CD4-positive, alpha-beta T cell treated with Interleukin-15 for 4 hours (primary cell): ENCODE measurements around the gene ISOC2.
A peak's percentile ranks its signal among the peaks of the same experiment; 100 is the strongest.

Source experiments
- DNase-seq: peaks from one replicate; pipeline ENCODE4 v3.0.0-alpha.2; 2020; ENCODE audit warnings: low spot score

ISOC2 gene

DNA sequence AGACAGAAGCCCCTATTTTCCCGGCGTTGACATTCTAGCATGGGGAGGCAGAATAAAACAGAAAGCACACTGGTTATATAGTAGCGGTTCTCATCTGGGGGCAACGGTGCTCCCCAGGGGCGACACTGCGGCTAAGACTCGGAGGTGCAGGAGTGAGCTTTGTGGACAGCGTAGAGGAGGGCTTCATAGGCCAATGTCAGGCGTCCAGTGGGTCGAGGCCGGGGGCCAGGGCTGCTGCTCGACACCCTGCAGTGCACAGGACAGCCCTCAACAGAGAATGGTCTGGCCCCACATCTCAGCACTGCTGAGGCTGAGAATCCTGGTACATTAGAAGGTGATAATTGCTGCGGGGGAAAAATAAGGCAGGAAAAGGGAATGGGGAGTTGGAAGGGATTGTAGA is 16.5 kb upstream of the ISOC2 start:
- no peak for DNase-seq

DNA sequence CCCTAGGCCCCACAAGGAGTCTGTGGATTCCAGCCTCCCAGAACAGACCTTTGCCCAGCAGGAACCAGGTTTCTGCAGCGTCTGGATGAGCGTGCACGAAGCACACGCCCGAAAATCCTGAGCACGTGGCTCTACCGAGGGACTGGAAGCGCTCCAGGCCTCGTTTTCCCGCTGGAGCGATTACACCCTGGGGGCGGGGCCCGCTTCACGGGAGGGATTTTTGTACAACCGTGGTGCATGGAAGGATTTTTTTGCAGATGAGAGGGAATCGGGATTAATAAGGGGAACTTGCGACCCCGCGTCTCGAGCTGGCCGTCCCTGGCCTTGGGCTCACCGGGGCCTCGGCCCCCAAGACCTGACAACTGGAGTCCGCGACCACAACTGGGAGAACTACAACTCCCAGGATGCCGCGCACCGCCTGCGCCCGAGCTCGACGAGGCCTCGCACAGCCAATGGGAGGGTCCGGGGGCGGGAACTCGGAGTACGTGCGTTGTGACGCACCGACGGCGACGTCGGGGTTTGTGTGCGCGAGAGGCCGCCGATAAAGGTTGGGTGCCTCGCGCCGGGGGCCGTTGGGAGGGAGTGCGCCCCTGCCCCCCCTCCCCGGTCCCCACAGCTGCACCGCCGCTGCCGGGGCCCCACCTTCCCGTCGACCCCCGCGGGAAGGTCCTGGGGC is 14.8 kb upstream of the ISOC2 start, which contains the start of gene ZNF628:
TSS of gene ZNF628 (plus strand) at position 518 of the 676 bp plus-strand sequence. CDS start 3,294 bp downstream, outside the sequence.
- peak; percentile 98 for DNase-seq

DNA sequence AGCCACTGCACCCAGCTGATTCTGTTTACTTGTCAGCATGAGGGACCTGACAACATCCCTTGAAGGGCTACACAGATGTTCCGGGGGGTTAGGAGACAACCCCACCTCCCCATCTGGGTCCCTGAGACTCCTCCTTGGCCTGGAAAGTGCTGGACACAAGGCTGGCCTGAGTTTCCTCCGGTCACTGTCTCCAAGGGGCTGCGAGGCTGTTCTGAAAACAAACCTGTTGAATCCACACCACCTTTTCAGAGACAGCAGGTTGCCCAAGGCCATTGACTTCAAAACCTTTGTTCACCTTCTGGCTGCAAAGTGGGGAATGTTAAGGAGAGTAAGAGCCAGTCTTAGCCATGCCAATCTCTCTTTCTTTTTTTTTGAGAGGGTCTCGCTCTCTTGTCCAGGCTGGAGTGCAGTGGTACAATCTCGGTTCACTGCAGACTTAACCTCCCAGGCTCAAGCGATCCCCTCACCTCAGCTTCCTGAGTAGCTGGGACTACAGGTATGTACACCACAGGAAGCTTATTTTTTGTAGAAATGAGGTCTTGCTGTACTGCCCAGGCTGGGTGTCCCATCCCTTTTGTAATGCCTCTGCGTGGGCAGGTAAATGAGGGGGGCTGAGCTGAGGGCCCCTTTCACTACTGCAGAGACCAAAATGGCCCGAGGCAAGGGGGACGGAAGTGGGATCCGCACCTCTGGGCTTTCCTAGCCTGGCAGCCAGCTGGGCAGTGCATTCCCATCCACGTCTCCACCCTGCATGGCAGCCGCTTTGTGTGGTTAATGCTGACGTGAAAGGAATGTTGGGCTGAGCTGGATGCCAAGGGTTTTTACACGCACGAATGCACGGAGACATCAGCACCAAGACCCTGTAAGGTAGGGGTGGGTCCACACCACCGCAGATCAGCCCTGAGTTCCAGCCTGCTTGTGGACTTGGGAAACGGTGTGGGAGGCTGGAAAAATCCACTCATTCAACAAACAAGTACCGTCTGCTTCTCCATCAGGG is 13.1 kb upstream of the ISOC2 start:
- DNase-seq, result no peak

DNA sequence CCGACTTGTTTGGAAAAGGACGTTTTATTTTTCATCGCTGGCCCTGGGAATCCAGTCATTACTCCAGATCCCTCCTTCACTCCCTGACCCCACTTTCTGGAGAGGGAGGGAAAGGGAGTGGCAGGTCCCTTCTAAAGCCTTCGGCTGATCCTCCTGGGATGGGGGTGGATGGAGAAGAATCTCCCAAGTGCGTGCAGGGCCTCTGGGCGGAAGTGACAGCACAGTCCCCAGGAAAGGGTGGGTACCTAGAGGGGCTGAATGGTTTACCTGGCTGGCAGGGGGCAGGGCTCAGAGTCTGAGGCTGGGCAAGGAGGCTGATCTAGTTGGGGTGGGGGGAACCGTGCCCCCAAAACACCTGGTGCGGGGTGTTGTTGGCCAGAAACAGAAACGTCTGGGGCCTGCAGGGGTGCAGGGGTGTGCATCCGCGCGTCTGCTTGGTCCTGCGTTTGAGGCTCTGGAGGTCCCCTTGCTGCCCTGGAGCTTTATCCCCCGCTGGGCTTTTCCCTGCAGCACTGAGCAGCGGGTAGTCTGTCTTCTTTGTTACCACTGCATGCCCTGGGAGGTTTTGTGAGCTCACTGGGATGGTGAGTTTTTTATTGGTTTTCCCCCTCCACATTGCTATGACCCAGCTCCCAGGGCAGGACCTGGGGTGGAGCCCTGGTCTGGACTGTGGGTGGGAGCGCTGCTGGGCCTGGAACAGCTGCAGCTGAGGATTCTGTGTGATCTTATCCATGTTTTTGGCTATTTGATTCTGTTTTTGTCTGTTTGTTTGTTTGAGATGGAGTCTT is 12.0 kb upstream of the ISOC2 start:
- DNase-seq, result no peak

DNA sequence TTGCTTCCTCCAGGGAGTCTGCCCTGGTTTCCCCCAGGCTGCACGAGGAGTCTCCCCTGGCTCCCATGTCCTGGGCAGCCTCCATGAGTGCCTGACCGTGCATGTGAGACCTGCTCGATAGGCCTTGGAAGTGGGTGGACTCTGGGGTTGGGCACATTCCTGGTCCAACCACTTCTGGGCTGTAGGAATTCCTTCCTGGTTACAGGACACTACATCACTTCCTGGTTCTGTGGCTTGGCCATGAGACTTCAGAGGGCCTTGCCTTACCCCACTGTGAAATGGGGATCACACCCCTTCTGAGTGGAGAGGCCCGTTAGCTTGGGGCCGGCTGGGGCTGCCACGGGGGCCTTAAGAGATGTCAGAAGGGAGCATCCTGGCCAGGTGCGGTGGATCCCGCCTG is 11.0 kb upstream of the ISOC2 start:
- no peak for DNase-seq

DNA sequence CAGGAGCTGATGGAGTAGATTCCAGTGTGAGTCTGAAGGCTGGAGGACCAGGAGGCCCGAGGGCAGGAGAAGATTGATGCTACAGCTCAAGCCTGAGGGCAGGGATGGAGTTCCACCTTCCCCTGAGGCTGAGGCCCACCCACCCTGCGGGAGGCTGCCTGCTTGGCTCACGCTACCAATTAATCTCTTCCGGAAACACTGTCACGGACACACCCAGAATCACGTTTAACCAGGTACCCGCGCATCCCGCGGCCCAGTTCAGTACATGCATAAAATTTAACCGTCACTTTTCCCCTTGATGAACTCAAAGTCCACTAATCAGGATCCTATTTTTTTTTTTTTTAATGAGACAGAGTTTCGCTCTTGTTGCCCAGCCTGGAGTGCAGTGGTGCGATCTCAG is 9.8 kb upstream of the ISOC2 start:
- DNase-seq, result no peak

DNA sequence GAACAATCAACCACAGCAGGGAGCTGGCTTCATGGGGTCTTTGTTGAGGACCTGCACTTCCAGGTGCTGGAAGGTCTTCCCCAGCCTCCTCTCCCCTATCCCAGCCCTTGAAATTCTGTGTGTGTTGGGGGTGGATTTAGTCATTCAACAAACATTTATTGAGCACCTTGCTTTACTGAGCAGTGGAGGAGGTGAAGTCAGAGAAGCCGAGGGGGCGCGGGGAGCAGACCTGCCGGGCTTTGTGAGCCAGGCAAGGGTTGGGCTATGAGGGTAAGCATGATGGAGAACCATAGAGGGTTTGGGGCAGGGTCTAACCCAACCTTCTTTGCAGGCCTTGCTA is 6.6 kb upstream of the ISOC2 start:
- DNase-seq, result no peak

DNA sequence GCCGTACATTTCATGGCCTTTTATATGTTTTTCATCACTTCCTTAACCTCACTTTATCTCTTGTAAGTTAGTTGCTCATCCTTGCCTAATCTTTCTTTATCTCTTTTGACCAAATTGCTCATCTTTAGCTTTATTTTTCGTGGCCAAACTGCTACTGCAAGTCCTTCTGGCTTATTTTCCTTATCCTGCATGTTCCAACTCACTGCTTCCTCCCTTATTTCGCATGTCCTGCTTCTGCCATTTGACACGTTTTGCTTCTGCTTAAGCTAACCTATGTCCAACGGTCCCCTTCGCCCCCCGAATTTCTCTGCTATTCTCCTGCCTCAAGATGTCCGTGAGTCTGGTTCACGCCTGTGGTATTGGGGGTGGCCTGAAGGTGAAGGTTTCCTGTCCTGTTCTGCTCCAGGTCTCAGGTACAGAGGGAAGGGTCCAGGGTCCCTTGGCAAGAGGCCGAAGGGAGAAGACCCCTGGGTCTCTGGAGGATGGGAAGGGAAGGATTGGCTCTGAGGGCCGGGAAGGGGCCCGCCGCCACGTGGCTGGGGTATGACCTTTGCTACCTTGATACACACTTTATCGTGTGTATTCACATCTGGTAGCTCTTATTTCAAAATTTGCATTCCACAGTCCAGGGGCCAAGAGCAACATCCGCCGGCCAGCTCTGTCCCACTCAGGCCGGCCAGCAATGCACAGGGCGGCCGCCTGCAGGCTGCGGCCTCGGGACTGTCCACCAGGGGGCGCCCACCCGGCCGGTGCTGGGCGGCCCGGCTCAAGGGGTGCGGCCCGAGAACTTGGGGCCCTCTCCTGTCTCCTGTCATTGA is 6.0 kb upstream of the ISOC2 start:
- peak; percentile 60 for DNase-seq

DNA sequence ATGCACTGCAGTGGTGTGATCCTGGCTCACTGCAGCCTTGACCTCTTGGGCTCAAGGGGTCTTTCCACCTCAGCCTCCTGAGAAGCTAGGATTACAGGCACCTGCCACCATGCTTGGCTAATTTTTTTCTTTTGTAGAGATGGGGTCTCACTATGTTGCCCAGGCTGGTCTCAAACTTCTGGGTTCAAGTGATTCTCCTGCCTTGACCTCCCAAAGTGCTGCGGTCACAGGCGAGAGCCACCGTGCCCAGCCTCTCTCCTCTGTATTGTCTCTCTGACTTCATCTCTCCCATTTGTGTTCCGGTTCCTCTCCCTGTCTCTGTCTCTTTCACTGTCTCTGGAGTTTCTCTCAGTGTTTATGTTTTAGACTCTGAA is 4.8 kb upstream of the ISOC2 start:
- no peak for DNase-seq

DNA sequence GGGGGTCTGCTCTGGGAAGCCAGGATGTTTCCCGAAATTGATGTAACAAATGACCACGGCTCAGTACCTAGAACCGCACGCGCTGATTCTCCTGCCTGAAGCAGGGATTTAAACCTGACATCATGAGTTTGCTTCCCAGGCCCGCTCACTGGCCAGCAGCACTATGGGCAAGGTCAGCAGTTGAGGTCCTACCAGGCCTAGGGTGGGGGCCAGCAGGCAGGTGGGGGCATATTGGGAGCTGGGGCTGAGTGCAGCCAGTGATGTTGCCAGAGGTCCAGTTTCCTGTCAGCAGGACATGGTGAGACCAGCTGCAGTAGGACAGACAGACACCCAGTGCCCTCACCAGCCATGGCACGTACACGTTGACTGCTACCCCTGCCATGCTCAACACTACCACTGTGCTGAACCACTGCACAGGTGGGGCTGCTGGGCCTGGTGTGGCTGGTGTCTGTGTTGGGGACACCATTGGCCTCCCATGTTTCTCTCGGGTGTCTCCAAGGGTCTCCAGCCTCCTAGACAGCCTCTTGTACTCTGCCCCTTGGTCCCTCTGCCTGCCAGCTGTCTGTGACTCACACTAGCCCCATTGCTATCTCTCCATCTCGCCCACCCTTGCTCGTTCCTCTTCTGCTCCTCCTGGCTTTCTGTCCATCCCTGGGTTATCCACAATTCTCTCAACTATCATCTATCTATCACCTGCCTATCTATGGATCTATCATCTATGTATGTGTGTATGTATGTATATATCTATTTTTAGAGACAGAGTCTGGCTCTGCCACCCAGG is 4.2 kb upstream of the ISOC2 start:
- no peak for DNase-seq

DNA sequence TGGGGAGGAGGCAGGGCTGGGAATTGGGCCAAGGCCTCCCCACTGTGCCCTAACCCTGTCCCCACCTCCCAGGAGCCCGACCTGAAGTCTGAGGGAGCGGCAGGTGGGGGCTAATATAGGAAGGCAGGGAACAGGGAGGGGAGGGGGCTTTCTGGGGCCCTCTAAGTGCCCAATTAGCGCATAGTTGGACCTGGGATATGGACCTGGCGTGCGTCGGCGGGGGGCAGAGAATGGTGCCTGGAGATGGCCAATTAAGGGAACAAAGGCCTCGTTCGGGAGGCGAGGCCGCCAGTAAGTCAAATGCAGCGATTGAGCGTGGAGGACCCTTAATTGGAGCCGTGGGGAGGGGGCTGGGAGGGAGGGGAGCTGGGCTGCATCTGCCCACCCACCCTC is 3.2 kb upstream of the ISOC2 start, which contains the start of gene C19orf85:
TSS of gene C19orf85 (minus strand) at position 90 of the 393 bp plus-strand sequence. CDS start 197 bp downstream, outside the sequence.
- DNase-seq, result no peak

DNA sequence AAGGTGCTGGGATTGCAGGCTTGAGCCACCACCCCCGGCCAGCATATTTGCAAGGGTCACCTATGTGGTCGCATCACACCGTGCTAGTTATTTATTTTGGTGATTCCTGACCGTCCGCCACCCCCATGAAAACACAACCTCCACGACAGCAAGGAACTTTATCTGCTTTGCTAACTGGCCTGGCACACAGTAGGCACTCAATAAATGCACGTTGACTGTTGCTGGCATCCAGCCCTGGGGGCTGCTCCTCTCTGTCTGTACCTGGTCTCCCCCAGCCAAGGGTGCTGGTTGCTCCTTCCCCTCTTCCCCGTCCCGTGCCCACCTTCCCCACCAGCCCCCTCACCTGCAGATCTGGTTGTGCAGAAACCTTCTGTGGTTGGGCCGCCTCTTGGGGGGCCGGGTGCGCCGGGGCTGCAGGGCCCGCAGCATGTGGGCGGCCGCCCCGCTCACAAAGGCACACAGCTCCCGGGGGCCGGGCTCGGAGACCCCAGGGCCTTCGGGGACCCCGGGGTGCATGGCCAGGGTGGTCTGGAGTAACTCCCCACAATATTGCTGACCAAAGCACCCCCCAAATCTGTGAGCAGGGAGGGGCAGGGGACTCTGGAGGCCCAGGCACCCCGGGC is 2.7 kb upstream of the ISOC2 start:
- DNase-seq, result no peak

DNA sequence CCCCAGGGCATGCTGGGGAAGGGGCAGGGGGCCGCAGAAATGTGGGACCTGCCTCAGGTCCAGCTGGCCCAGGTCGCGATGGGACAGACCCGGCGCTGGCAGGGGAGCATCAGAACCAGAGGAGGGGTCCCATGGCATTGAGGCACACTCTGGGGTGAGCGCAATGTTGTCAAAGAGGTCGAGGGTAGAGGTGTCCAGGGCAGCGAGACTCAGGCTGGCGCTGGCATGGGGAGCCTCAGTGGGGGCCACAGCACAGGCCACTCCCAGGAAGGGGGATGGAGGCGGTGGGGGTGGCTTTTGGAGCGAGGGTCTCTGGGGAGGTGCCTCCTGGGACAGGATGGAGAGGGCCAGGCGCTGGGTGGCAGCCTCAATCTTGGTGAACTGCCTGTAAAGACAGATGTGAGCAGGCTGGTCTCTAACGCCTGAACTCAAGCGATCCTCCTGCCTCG is 2.2 kb upstream of the ISOC2 start:
- no peak for DNase-seq

DNA sequence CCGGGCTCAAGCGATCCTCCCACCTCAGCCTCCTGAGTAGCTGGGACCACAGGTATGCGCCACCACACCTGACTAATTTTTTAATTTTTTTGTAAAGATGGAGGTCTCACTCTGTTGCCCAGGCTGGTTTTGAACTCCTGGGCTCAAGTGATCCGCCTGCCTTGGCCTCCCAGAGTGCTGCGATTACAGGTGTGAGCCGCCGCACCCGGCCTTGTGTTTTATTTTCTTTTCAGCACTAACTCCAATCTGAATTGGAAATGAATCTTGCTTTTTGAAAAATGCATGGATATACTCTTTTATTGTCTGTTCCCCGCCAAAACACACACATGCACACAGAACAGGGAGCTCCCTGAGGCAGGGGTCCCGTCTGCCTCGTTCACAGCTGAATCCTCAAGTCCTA is 1.3 kb upstream of the ISOC2 start:
- DNase-seq, result no peak

DNA sequence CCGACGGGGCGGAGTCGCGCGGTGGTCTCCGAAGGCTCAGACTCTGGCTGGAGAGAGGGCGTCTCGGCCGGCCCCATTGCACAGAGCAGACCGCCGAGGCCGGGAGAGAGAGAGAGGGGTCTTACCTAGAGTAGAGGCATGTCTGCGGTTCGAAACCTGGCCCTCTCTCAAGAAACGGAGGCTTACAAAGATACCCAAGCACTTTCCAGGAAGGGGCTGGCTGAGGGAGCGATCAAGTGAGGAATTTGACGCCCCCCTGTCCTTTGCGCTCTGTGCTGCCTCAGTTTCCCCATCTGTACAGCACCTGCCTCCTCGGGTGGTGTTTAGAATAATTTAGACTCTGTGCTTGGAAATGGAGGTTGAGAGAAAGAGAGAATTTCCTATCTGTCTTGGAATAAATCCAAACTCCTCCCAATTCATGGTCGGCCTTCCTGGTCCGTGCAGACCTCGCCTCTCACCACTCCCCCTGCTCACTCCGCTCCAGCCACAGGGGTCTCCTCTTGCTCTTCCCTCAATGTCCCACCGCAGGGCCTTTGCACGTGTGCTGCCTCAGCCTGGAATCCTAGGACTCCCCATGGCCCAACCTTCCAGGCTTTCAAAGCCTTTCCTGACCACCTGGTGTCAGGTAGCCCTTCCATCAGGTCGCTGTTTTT is 658 bp upstream of the ISOC2 start:
- DNase-seq, result no peak

DNA sequence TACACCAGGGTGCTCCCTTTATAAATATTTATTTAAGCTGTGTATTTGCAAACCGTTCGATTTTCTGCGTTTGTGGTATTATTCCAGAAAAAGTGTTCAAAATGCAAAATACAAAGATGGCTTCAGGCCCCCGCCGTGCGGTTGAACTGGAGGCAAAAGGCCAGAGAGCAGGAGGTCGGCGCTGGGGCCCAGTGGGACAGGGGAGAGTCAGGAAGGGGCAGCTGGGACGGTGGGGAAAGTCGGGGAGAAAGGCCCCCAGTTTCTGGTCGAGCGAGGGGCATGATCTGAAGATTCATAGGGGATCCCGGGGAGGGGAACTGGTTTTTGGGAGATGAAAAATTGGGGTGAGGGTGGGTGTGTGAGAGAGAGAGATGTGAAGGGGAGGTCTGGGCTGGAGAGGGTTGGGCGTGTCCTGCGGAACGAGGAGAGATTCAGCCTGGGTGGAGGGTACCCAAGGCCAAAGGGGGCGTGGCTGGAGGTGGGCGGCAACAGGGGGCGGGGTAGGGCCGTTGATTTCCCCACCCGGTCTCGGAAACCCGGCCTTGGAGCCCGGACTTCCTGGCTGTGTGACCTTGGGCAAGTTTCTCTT is 678 bp downstream of the ISOC2 start:
- no peak for DNase-seq

DNA sequence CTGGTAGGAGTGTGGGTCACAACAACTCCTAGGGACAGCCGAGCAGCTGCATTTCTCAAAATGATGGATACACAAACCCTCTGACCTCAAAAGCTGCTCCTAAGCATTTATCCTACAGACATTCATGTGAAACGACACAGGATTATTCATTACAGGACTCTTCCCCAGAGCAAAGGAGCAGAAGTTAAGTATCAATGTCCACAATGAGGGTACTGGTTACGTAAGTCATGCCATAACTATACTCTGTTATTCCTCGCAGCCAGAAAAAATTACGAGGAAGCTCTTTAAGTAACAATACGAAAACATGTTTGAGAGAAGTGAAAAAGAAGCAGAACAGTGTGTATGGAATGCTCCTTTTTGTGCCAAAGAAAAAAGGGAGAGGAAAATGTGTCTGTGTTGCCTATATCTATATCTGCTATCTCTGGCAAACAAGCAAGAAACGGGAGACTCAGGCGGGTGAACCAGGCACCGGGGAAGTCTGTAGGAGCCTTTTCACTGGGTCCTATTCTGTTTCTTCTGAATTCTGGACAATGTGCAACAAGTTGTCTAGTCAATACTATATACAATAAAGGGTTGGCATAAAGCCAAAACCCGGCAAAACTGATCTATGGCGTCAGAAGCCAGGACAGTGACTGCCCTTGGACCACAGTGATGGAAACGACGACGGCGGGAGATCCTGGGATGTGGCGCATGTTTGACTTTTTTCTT is 1.3 kb downstream of the ISOC2 start:
- DNase-seq, result no peak

DNA sequence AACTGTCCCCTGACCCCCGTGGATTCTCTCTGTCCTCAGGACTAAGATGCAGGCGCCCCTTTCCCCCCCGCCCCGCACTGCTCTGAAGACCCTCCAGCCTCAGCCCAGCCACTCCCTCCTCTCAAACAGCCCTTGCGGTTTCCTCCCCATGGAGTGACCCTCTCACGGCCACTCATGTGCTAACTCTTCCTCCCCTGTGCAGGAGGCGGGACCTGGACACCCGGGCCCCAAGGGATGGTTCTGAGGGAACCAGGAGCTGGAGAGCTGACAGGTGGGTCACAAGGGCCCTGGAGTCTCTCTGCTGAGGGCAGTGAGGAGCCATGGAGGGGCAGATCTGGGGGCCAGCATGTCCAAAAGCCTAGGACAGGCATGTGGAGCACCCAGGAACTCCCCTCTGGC is 1.9 kb downstream of the ISOC2 start:
- no peak for DNase-seq
